GM21786 (cell line): ENCODE measurements around the gene ANKS3.

Source experiments
- ATAC-seq: cut with Tn5 transposase; IDR thresholded peaks from one replicate; pipeline ENCODE4 v1.9.1; 2021; ENCODE audit not compliant: unreplicated experiment

The ANKS3 gene, protein sequence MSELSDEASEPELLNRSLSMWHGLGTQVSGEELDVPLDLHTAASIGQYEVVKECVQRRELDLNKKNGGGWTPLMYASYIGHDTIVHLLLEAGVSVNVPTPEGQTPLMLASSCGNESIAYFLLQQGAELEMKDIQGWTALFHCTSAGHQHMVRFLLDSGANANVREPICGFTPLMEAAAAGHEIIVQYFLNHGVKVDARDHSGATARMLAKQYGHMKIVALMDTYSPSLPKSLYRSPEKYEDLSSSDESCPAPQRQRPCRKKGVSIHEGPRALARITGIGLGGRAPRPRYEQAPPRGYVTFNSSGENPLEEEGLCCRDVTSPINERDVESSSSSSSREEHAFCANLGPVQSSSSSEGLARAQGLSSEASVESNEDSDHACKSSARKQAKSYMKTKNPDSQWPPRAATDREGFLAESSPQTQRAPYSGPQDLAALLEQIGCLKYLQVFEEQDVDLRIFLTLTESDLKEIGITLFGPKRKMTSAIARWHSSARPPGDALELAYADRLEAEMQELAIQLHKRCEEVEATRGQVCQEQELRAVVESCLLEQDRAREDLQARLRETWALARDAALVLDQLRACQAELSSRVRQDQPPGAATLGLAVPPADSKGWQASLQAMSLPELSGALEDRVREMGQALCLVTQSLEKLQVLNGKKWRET

DNA sequence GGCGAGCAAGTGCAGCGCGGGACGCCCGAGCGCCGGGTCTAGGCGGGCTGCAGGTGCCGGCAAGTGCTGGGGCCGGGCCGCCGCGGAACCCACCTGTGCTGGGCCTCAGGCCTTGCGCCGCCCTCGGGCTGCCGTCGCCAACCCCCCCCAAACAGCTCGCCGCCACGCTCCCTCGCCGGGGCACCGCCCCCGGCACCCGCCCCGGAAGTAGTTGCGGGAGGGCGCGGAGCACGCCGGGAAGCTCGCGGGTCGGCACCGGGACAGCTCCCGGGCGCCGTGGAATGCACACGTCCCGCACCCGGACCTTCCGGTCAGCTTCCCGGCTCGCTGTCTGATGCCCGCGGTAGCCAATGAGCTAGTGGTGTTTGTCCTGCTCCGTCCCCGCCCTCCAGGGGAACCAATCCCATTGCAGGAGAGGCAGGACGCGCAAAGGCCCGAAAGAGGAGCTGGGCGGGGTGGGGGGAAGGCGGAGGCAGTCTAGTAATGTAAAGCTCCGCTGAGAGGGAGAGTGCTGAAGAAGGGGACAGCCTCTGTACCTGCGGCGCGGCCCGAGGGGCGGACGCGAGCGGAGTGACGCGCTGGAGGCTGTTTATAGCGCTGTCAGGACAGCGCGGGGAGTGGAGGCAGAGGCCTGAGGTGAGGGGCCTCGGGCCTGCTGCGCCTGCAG is at the start of gene ANKS3, which contains the start of gene DNAAF8:
Gene ANKS3 (minus strand): TSS at position 209 of the 667 bp plus-strand sequence. CDS start 4,122 bp downstream, outside the sequence.
Gene DNAAF8 (plus strand): TSS at position 475 of the 667 bp plus-strand sequence. CDS start 1,978 bp downstream, outside the sequence.
- ATAC-seq: peak; percentile 73

DNA sequence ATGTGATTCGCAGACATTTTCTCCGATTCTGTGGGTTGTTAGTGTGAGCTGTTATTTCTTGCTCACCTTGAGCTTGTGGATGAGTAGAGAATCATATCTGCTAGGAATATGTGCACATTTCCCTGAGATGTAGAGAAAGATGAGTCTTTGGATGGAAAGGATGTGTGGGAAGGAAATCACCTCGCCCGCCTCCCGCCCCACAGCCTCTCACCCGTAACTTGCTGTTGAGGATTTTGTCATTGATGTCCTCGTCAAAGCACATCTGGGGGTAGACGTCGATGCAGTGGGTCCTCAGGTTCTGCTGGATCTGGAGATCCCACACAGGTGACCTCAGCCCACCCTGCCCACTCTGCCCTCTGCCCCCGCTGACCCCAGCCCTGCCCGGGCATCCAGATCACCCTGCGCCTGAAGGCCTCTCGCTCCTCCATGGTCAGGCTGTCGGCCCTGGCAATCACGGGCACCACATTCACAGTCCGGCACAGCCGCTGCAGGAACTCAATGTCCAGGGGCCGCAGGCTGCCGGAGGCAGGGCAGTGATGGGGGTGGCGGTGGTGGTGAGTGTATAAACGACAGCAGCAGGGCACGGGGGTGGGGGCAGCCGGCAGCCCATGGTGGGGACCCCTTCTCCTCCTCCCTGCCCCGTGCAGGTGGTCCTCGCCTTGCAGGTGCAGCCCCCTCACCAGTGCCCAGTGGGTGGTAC is 49.3 kb upstream of the ANKS3 start:
- no peak for ATAC-seq

DNA sequence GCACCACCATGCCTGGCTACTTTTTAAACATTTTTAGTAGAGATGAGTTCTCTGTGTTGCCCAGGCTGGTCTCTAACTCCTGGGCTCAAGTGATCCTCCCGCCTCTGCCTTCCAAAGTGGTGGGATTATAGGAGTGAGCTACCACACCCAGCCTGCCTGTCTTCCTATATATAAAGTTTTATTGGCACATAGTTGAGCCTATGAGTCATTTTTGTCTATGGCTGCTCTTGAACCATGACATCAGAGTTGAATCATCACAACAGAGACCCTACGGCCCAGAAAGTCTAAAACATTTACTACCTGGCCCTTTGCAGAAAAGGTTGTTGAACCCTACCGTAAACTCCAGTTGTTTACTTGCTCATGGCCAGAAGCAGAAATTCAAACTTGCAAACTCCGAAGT is 46.2 kb upstream of the ANKS3 start:
- ATAC-seq: no peak

DNA sequence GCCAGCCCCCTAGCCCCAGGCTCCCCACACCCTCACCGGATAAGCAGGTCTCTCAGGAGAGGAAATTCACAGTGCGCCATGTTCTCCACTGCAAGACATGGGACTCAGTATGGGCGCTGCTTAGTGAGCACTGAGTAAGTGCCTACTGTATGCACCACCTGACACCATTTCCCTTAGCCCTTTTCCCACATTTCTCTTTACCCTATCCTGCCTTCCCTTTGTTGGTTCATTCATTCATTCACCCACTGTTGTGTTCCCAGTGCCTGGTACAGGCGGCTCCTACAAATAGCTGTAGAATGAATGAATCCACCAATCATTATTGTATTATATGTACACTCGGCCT is 44.0 kb upstream of the ANKS3 start:
- ATAC-seq: no peak

DNA sequence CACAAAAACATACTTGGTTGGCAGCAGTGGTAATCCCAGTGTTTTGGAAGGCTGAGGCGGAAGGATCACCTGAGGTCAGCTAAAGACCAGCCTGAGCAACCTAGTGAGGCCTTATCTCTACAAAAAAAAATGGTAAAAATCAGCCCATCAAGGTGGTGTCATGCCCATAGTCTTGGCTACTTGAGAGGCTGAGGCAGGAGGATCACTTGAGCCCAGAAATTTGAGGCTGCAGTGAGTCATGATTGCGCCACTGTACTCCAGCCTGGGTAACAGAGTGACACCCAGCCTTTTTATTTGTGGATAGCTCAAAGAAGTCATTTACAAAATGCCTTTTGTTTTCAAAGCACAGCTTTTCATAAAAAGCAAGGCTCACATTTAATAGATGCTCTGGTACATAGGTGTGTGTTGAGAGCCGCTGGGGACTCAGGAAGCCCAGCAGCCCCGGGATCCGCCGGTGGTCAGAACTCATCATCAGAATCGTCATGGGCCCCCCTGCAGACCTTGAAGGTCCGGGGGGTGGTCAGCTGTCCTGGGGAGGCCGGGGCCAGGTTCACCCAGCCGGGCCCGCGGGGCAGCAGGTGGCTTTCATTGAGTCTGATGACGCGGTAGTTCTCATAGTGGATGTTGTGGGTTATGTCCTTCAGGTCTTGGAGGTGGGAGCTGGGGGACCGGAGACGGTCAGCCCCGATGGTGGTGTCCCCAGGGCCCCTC is 43.4 kb upstream of the ANKS3 start:
- no peak for ATAC-seq

DNA sequence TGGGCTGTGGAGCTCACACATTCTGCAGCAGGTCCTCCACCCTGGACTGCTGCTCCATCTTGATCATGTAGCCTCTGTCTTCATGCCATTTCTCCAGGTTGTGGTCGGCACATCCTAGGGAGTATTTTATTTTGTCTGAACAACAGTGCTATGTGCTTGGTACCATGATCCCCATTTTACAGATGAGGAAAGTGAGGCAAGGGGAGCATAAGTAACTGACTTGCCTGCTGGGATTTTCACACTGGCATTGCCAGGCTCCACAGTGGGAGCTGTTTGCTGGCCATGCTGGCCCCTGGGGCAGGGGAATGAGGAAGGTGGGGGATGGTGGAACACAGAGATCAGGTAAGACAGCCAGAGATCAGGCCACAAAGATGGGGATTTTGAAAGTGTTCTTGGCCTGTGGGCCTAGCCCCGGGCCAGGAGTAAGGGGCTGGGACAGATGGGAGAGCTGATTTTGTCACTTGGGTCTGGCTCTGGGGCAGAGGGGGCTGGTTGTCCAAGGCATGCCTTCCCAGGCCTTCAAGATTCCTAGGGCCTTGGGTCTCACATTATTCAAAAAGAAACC is 42.2 kb upstream of the ANKS3 start:
- no peak for ATAC-seq

DNA sequence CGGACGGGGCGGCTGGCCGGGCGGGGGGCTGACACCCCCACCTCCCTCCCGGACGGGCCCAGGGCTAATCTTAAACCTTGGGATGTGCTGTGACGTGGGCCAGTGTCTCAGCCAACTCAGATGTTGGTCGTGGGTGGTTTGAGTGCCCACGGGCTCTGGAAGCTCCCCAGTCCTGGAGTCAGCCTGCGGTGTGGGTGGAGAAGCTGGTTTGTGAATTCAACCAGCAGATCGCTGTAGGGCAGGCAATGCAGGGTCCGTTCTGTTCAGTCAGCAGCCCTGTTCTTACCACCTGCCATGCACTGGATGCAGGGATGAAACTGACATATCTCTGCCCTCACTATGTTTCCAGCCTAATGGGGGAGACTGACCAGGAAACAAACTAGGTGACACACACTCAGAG is 40.9 kb upstream of the ANKS3 start:
- no peak for ATAC-seq

DNA sequence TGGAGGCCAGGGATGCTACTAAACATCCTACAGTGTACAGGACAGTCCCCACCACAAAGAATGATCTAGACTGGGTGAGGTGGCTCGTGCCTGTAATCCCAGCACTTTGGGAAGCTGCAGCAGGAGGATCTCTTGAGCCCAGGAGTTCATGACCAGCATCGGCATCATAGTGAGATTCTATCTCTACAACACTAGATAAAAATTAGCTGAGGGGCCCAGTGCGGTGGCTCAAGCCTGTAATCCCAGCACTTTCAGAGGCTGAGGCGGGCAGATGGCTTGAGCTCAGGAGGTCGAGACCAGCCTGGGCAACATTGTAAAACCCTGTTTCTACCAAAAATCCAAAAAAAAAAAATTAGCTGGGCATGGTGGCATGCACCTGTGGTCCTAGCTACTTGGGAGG is 38.3 kb upstream of the ANKS3 start:
- no peak for ATAC-seq

DNA sequence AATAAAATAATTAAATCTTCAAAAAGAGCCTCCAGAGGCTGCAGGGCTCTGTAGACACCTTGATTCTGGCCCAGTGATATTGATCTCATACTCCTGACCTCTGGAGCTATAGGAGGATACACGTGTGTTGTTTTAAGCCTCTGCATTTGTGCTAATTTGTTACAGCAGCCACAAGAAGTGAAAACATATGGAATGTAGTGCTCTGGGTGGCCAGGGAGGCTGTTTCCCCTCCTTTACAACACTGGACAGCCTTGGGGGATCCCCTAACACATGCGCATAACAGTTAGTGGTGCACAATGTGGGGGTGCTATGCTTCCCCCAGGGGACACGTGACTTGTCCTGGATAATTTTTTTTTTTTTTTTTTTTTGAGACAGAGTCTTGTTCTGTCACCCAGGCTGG is 37.6 kb upstream of the ANKS3 start:
- no peak for ATAC-seq

DNA sequence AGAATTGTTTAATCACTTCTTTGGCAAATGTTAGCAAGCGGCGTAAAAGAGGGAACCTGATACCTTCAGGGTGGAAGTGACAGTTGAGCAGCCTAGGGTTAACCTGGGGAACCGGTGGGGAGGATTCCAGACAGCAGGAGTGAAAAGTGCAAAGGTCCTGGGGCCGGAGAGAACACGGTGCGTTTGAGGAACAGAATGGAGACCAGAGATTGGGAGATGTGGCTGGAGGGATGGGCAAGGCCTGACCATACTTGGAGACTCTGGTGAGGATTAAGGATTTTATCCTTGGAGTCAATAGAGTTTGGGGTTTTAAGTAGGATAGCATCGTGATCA is 35.2 kb upstream of the ANKS3 start:
- no peak for ATAC-seq

DNA sequence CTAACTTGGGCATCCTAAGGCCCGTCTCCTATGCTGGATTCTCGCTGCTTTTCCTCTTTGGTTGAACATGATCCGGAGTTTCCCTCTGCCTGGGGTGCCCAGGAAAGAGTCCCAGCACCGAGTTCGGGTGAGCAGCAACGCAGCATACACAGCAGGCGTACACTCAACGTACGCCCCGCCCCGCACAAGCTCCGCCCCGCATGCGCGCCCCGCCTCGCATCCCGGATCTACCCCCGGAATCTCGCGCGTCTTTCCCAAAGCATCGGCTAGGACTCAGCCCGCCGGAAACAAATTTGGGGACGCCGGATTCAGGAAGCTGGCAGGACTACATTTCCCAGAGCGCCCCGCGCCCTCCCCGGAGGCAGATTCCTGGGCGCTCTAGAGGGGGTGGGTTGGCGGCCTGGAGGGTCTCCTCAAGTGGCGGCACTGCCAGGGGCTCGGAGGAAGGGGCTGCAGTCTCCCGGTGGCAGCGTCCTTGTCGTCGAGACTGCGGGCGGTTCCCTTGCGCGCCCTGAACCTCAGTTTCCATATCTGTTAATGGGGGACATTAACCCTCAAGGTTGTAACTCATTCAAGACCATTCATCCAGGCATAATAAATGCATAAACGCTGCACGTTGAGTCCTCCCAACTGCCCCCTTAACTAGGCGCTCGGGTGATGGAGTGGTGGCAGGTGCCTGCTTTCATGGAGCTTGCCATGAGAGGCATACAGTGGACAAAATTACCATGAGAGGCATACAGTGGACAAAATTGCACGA is 34.7 kb upstream of the ANKS3 start:
- ATAC-seq: peak; percentile 62

DNA sequence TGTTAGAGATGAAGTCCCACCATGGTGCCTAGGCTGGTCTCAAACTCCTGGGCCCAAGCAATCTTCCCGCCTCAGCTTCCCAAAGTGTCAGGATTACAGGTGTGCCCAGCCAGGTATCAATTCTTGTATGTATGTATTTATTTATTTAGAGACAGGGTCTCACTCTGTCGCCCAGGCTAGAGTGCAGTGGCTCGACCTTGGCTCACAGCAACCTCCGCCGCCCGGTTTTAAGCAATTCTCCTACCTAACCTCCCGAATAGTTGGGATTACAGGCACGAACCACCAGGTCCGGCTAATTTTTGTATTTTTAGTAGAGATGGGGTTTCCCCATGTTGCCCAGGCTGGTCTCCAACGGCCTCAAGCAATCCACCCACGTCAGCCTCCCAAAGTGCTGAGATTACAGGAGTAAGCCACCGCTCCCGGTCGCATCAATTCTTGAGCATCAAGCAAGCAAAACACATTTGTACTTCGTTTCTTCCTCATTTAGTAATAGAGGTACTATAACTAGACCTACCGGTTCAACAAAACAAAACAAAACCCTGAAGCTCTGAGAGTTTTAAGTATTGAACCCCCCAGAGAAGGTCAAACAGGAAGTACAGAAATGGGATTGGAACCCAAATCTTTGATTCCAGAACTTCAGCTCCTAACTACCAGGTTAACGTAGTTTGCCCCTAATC is 33.9 kb upstream of the ANKS3 start:
- no peak for ATAC-seq

DNA sequence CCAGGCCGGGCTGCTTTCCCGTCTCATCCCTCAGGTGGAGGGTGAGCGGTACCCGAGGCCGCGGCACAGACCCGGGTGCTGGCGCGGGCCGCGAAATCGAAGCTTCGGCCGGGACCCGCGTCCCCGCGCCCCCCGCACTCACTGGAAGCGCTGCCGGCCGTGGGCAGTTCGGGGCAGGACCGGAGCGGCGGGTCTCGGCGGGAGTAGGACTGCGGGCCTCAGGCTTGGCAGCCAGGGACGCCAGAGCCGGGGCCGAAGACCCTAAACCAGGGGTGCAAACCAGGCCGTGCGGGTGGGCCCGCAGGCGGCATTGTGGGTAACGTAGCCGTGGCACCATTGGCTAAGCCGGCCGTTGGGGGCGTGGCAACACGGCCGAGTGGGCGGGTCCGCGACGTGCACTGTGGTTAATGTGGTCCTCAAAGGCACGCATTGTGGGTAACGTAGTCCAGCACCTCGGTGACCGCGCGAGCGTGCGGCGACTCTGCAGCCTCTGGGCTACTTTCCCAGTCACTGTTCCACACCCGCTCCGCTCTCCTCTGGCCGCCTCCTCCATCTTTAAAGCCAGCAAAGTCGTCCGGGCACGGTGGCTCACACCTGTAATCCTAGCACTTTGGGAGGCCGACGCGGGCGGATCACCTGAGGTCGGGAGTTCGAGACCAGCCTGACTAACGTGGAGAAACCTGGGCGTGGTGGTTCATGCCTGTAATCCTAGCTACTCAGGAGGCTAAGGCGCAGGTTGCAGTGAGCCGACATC is 33.0 kb upstream of the ANKS3 start, which contains the start of gene ZNF500:
Gene ZNF500 (minus strand): TSS at position 288 of the 754 bp plus-strand sequence. CDS start 1,184 bp downstream, outside the sequence.
- ATAC-seq: peak; percentile 91

DNA sequence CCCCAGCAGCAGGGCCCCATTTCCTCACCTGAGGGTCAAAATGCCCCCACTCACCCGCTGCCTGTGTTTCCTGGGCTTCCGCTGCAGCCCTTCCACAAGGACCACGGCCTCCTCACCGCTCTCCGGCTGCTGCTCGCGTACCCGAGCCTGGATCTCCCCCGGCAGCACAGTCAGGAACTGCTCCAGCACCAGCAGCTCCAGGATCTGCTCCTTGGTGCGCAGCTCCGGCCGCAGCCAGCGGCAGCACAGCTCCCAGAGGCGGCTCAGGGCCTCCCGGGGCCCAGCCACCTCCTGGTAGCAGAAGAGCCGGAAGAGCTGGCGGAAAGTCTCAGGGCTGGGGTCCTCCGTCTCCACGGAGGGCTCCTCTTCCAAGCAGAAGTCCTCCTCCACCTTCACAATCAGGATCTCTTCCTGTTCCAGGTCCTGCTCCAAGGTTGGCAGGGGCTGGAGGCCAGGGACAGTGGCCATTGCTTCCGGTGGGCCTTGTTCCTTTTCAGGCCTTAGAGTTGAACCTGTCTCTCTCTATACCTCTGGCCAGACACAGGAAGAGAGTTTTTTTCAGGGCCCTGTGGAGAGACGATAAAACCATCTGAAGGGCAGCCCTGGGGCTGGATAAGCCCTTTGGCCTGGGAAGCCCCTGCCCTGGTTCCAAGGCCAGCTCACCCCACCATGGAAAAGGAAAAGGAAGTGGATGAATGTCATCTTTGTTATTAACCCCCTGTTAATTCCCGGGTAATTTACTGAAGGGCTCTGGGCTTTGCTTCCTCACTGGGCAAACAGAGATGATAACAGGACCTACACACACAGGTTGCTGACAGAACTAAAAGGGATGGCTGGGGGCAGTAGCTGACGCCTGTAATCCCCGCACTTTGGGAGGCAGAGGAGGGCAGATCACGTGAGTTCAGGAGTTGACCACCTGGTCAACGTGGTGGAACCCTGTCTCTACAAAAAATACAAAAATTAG is 31.7 kb upstream of the ANKS3 start:
- no peak for ATAC-seq

DNA sequence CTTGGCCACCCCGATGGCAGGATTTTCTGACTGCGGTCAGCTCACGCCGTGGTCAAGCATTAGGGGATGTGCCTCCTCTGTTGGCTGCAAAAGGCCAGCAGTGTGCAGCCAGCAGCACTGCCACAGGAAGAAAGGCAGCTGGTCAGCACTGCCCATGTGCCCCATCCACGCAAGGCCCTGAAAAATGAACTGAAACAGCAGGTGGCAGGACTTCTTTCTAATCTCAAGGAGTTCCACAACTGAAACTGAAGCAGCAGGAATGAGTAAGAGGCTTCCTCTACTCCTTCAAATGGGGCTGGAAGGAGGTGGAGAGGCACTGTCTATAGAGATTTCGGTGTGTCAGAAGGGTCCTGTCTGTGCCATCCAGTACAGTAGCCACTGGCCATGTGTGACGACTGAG is 29.7 kb upstream of the ANKS3 start:
- ATAC-seq: no peak

DNA sequence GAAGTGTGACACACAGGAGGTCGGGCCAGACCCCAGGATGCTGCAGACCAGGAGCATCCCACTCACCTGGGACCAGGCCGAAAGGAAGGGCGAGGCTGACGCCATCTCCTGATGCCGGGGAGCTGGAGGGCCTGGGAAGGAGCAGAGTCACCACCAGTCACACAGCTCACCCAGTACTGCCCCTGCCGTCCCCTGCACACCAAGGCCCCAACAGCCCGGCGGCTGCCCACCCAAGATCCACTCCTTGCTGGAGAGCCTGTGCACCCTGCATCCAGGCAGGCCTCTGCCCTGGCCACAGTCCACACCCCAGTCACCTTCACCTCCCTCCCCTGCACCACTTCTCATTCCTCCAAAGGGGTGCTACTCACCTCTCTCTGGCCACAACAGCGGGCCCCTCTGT is 28.1 kb upstream of the ANKS3 start:
- ATAC-seq: no peak

DNA sequence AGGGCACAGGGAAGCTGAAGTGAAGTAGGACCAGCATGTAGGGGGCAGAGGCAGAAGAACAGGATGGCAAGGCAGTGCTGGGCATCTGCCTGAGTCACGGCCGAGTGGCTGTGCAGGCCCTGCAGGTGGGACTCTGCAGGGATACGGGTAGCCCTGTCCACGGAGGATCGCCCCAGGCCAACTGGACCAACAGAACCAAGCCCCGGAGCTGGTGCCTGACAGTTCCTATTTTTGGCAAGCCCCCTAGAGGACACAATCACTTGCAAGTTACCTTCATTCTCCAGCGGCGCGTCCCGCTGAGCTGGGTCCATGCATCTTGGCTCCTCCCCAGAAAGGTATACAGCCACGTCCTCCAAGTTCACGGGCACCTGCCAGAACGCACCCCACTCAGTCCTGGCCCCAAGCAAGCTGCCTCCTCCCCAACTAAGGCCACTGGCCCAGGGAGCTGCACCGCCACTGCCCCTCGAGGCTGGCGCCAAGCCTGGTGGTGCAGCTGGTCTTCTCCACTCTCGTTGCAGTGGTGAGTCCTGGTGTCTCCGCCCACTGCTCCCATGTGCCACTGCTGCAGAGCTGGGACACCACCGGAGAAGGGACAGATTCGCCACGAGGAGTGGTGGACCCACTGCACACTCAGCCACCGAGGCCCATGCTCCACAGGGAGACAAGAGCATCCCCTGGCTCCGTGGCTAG is 26.3 kb upstream of the ANKS3 start:
- no peak for ATAC-seq
